ENCODE measurements around the gene STC2.

Gene STC2

DNA sequence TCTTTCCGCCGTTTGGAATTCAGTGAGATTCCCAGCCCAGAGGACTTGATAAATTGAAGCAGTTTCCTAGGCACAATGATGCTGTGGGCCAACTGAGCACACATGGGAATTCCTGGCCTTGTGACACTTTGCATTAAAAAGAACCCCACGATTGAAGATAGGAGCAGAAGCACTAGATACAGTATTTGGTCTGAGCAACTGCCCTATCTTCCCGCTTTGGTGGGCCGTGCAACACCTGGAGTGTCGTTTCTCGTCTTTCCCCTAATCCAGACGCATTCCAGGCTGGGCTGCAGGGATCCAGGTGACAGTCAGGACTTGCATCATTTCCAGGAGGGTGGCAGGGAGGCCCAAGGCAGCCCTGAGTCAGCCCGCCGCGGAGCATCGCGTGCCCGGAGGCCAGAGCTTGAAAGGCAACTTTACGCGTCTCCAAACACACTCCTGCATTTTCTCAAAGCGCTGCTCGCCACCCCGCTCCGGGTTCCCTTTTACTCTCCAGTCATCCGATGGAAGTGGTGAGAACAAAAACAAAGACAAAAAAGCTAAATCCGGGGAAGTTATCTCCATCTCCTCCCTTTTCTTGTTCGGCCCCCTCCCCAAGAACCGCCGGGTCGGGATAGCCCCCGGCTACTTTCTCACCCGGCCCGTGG is 753 bp upstream of the STC2 start:
- peak overlapping the region; percentile 61 for H3K4me3 ChIP-seq (ENCODE audit: low read length)
- TF ChIP-seq, protein P1, sequence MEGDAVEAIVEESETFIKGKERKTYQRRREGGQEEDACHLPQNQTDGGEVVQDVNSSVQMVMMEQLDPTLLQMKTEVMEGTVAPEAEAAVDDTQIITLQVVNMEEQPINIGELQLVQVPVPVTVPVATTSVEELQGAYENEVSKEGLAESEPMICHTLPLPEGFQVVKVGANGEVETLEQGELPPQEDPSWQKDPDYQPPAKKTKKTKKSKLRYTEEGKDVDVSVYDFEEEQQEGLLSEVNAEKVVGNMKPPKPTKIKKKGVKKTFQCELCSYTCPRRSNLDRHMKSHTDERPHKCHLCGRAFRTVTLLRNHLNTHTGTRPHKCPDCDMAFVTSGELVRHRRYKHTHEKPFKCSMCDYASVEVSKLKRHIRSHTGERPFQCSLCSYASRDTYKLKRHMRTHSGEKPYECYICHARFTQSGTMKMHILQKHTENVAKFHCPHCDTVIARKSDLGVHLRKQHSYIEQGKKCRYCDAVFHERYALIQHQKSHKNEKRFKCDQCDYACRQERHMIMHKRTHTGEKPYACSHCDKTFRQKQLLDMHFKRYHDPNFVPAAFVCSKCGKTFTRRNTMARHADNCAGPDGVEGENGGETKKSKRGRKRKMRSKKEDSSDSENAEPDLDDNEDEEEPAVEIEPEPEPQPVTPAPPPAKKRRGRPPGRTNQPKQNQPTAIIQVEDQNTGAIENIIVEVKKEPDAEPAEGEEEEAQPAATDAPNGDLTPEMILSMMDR (IDR thresholded peaks at IDR 0.05; ENCODE audit: insufficient read depth, low read depth, low read length, missing control alignments): no peak
- DNase-seq (ENCODE audit: low read depth): peak; percentile 91

GRCh38 chr5:173327084-173327947 is 898 bp downstream of the STC2 start:
- TF ChIP-seq, protein P1 (IDR thresholded peaks at IDR 0.05; ENCODE audit: insufficient read depth, low read depth, low read length, missing control alignments): no peak
- peak overlapping the region; percentile 61 for H3K4me3 ChIP-seq (ENCODE audit: low read length)
- peak; percentile 40 for DNase-seq (ENCODE audit: low read depth)

DNA sequence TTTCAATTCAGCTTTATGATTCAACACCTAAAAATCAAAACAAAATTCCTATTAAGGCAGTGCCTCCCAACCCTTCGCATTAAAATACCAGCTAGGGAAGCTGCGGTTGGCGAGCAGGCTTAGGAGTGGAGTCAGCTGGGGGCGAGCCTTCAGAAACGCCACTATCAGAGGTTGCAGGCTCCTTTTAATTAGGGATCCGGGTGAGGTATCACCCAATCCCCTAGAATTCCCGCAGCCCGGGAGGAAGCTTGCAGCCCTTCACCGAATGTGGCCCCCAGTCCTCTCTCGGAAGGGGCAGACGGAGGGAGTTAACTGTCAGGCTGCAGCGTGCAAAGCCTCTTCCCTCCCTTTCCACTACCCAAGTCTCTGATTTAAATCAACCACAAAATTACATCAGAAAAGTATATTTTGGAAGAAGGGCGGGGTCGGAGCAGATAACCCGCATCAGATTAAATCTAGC is 1.7 kb downstream of the STC2 start:
- peak; percentile 66 for DNase-seq (ENCODE audit: low read depth)
- TF ChIP-seq, protein P1 (IDR thresholded peaks at IDR 0.05; ENCODE audit: insufficient read depth, low read depth, low read length, missing control alignments): no peak
- H3K4me3 ChIP-seq (ENCODE audit: low read length): peak overlapping the region; percentile 61

GRCh38 chr5:173325091-173325698 is 3.0 kb downstream of the STC2 start:
- TF ChIP-seq, protein P1 (IDR thresholded peaks at IDR 0.05; ENCODE audit: insufficient read depth, low read depth, low read length, missing control alignments): no peak
- H3K4me3 ChIP-seq (ENCODE audit: low read length): no peak overlapping the region
- no peak for DNase-seq (ENCODE audit: low read depth)

DNA sequence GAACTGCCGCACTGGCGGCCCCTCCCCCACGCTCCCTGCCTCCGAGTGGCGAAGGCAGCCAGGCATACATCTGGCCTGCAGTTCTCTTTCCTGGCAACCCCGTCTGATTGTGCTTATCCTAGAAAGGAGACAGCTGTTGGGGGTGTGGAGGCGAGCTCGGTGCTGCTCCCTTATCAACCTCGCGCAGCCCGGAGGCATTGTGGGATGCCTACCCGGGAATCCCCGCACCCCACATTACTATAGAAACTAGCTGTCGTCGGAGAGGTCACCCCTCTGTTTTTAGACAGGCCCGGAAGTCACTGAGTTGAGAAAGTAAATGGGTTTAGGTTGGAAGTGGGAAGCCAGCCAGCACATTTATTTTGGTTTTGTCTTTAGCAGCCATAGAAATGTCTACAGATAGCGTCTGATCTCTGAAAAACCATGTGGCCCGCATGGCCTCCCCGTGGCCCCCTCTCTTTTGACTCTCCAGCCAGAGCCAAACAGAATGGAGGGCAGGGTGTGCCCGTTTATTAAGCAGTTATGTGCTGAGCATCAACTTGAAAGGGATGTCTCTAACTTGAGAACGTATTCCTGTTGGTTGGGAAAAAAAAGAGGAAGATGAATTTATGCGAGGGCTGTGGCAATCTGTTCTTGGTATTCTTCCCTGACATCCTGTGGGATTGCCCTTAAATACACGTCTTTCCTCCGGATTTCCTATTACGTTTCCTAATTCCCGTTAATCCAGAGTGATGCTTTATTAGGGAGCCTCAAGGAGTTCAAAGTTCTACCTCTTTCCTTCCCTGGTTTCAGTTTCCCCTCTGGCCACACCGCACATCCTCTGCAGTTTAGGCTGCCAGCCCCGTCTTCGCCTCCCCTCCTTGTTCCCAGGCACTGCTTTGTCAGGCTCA is 3.9 kb downstream of the STC2 start:
- no peak for DNase-seq (ENCODE audit: low read depth)
- TF ChIP-seq, protein P1 (IDR thresholded peaks at IDR 0.05; ENCODE audit: insufficient read depth, low read depth, low read length, missing control alignments): no peak
- H3K4me3 ChIP-seq (ENCODE audit: low read length): no peak overlapping the region

DNA sequence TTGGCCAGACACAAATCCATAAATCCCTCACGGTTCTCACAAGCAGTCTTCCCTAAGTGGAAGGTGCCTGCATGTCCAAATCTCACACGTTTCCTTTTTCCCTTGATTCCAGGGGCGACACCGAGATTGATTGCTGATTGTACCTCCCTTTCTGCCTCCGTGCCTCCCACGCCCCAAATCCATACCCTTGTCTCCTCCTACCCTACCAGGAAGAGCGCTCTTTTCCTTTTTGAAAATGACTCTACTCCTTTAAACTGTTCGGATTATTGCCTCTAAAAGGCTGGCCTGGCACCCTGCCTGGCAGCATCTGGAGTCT is 4.5 kb downstream of the STC2 start:
- DNase-seq (ENCODE audit: low read depth): no peak
- TF ChIP-seq, protein P1 (IDR thresholded peaks at IDR 0.05; ENCODE audit: insufficient read depth, low read depth, low read length, missing control alignments): no peak
- H3K4me3 ChIP-seq (ENCODE audit: low read length): no peak overlapping the region
